Measurements from ENCODE around the gene PNPO.

DNA sequence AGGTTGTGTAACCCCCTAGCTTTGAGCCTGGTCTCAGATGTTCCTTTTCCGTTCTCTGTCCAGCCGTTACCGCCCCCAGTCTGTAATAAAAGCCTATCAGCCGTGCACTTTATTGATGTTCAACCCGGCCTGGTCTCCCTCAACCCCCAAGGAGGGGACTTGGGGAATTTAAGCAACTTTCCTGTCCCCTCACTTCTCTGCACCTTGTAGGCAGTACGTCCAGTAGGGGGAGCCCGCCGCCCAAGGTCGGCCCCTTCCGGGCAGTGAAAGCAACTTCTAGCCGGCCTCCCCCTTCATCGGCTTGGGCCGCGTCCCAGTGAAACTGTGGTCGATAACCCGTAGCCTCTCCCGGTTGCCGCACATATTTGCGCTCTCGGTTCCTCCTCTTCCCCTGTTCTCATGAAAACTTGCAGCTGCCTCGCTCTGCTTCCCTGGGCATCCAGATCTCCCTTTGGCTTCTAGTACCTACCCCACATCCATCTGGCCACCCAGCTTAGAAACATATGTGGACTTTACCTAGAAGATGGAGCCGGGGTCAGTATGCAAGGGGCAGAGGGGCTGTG is 7.9 kb downstream of the PNPO start:
- TF ChIP-seq, protein P1, sequence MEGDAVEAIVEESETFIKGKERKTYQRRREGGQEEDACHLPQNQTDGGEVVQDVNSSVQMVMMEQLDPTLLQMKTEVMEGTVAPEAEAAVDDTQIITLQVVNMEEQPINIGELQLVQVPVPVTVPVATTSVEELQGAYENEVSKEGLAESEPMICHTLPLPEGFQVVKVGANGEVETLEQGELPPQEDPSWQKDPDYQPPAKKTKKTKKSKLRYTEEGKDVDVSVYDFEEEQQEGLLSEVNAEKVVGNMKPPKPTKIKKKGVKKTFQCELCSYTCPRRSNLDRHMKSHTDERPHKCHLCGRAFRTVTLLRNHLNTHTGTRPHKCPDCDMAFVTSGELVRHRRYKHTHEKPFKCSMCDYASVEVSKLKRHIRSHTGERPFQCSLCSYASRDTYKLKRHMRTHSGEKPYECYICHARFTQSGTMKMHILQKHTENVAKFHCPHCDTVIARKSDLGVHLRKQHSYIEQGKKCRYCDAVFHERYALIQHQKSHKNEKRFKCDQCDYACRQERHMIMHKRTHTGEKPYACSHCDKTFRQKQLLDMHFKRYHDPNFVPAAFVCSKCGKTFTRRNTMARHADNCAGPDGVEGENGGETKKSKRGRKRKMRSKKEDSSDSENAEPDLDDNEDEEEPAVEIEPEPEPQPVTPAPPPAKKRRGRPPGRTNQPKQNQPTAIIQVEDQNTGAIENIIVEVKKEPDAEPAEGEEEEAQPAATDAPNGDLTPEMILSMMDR (conservative IDR thresholded peaks at IDR 0.05; ENCODE audit: low read depth, low read length): peak; percentile 99
- TF ChIP-seq EZH2phosphoT487 (IDR thresholded peaks at IDR 0.05; ENCODE audit: borderline replicate concordance, low read length): no peak

Measured in PC-3 (cell line).